Measurements from ENCODE around the gene TMEM214. TPM values are rescaled to one million over a fixed set of nuclear protein-coding genes. Genes with fewer than 3 reads are reported as not detected.
A peak's percentile ranks its signal among the peaks of the same experiment; 100 is the strongest.

The TMEM214 gene
- total RNA-seq, 2 experiments from 2014 or later, result 22.0 to 24.6 TPM

GRCh38 chr2:27016801-27017325 is 15.9 kb upstream of the TMEM214 start:
- no peaks in the 10 kb centered on the region for H3K27me3 Mint-ChIP-seq
- Histone ChIP-seq H3K4me3 (ENCODE audit: low read length) (no peak overlapping the region), H3K36me3 (ENCODE audit: insufficient read depth, low read length) (no peaks in the 10 kb centered on the region), H3K9me3 (ENCODE audit: control insufficient read depth in 1 of 2, insufficient read depth in 1 of 2, low read length in 2 of 2) (no peaks in the 10 kb centered on the region), H3K4me1 (ENCODE audit: insufficient read depth, low read length) (no peaks in the 10 kb centered on the region), H3K27me3 (ENCODE audit: control insufficient read depth in 1 of 2, insufficient read depth in 2 of 2, low read length in 2 of 2) (no peaks in the 10 kb centered on the region), H3K27ac (ENCODE audit: low read depth in 1 of 2, low read length in 2 of 2) (no peak overlapping the region)
- no peak overlapping the region for H3K27ac Mint-ChIP-seq
- H3K9me3 Mint-ChIP-seq, result no peaks in the 10 kb centered on the region
- H3K4me1 Mint-ChIP-seq (ENCODE audit: low read depth), result no peaks in the 10 kb centered on the region
- no peaks in the 10 kb centered on the region for H3K36me3 Mint-ChIP-seq (ENCODE audit: low read depth)
- peak; percentile 66 for TF ChIP-seq CTCF (IDR thresholded peaks at IDR 0.05)
- ATAC-seq (ENCODE audit: poor library complexity) (no peak), DNase-seq (peak in 13 of 14 experiments; percentile 15 to 69 (median 29))
- H3K4me3 Mint-ChIP-seq, result no peak overlapping the region
- intact Hi-C loops (cut with DNase I, micrococcal nuclease), result loop anchor here (1.0 to 2.0 kb wide), 2 partner anchors 56 to 170 kb away; no protein-coding TSS in a partner anchor
- ChIA-PET CTCF (interaction anchor here (0.6 to 2.9 kb wide), 9 partner anchors 17 to 263 kb away, joined by 3 to 56 read pairs (median 4); no protein-coding TSS in a partner anchor), POLR2A (interaction anchor here (1.0 kb wide), 1 partner anchor 55 kb away, joined by 3 read pairs; no protein-coding TSS in a partner anchor)

- H3K4me1 Mint-ChIP-seq (ENCODE audit: low read depth), result no peaks in the 10 kb centered on the region
- DNase-seq (no peak), ATAC-seq (ENCODE audit: poor library complexity) (no peak)
- no peak overlapping the region for H3K27ac ChIP-seq (ENCODE audit: low read depth in 1 of 2, low read length in 2 of 2)
- POLR2A ChIA-PET, result no interaction called here
- no peaks in the 10 kb centered on the region for H3K9me3 ChIP-seq (ENCODE audit: control insufficient read depth in 1 of 2, insufficient read depth in 1 of 2, low read length in 2 of 2)
- H3K9me3 Mint-ChIP-seq, result no peaks in the 10 kb centered on the region
- TF ChIP-seq CTCF (IDR thresholded peaks at IDR 0.05), result no peak
- H3K36me3 Mint-ChIP-seq (ENCODE audit: low read depth), result no peaks in the 10 kb centered on the region
- H3K4me1 ChIP-seq (ENCODE audit: insufficient read depth, low read length), result no peaks in the 10 kb centered on the region
- H3K27me3 ChIP-seq (ENCODE audit: control insufficient read depth in 1 of 2, insufficient read depth in 2 of 2, low read length in 2 of 2), result no peaks in the 10 kb centered on the region
- CTCF ChIA-PET, result no interaction called here
- H3K27me3 Mint-ChIP-seq, result no peaks in the 10 kb centered on the region
- no peak overlapping the region for H3K4me3 ChIP-seq (ENCODE audit: low read length)
- no peak overlapping the region for H3K4me3 Mint-ChIP-seq
- no peak overlapping the region for H3K27ac Mint-ChIP-seq
- peaks cover 3% of the 10 kb centered on the region for H3K36me3 ChIP-seq (ENCODE audit: insufficient read depth, low read length)
- intact Hi-C loops (cut with DNase I, micrococcal nuclease), result no loop called here
These were observed 14.6 kb upstream of the TMEM214 start for GRCh38 chr2:27018142-27018541.

GRCh38 chr2:27019459-27019858 is 13.3 kb upstream of the TMEM214 start:
- Histone ChIP-seq H3K36me3 (ENCODE audit: insufficient read depth, low read length) (peaks cover 3% of the 10 kb centered on the region), H3K4me3 (ENCODE audit: low read length) (no peak overlapping the region), H3K4me1 (ENCODE audit: insufficient read depth, low read length) (no peaks in the 10 kb centered on the region), H3K27me3 (ENCODE audit: control insufficient read depth in 1 of 2, insufficient read depth in 2 of 2, low read length in 2 of 2) (no peaks in the 10 kb centered on the region), H3K9me3 (ENCODE audit: control insufficient read depth in 1 of 2, insufficient read depth in 1 of 2, low read length in 2 of 2) (no peaks in the 10 kb centered on the region), H3K27ac (ENCODE audit: low read depth in 1 of 2, low read length in 2 of 2) (no peak overlapping the region)
- Mint-ChIP-seq H3K4me3 (no peak overlapping the region), H3K27me3 (no peaks in the 10 kb centered on the region), H3K9me3 (no peaks in the 10 kb centered on the region), H3K36me3 (ENCODE audit: low read depth) (no peaks in the 10 kb centered on the region), H3K4me1 (ENCODE audit: low read depth) (no peaks in the 10 kb centered on the region), H3K27ac (no peak overlapping the region)
- no peak for TF ChIP-seq CTCF (IDR thresholded peaks at IDR 0.05)
- DNase-seq, result no peak
- no peak for ATAC-seq (ENCODE audit: poor library complexity)
- POLR2A ChIA-PET, result no interaction called here
- CTCF ChIA-PET, result no interaction called here
- intact Hi-C loops (cut with DNase I, micrococcal nuclease), result no loop called here

All from CD4-positive, alpha-beta T cell (primary cell).